K562 (cell line): Measurements from ENCODE around the gene VWA2. TPM values are rescaled to one million over a fixed set of nuclear protein-coding genes. Genes with fewer than 3 reads are reported as not detected.

Source experiments
- BMI1 ChIP-seq: fragments of 150-350 bp; IDR thresholded peaks from 2 replicates; pipeline ENCODE4 v1.6.1; 2014; ENCODE audit warnings: low read length
- BRF1 ChIP-seq: IDR thresholded peaks from 3 replicates; pipeline ENCODE4 v1.6.1; 2011; ENCODE audit warnings: borderline replicate concordance, mild to moderate bottlenecking; ENCODE audit not compliant: insufficient read length; ENCODE audit errors: extremely low read depth
- ILK ChIP-seq: fragments of 450-650 bp; IDR thresholded peaks from 2 replicates; pipeline ENCODE4 v1.6.1; 2016; ENCODE audit warnings: missing genetic modification characterization, low read depth, mild to moderate bottlenecking, missing compliant biosample characterization, moderate library complexity, borderline replicate concordance
- NCOA1 ChIP-seq: fragments of 450-650 bp; IDR thresholded peaks from 2 replicates; pipeline ENCODE4 v1.6.1; 2016; ENCODE audit warnings: low read depth
- NFE2 ChIP-seq: IDR thresholded peaks from 2 replicates; pipeline ENCODE4 v1.6.1; 2014; ENCODE audit warnings: antibody characterized with exemption, low read depth
- NONO ChIP-seq, 2 experiments: fragments of 200-400 bp in 1 of 2; fragments of 450-650 bp in 1 of 2; formaldehyde crosslinking in 1 of 2; IDR thresholded peaks; 2 replicates each; pipeline ENCODE4 v1.6.1; 2017; ENCODE audit warnings: low read depth in 2 of 2, mild to moderate bottlenecking in 2 of 2, moderate library complexity in 2 of 2, low read length in 1 of 2
- NR0B1 ChIP-seq: fragments of 450-650 bp; IDR thresholded peaks from one replicate; pipeline ENCODE4 v1.6.1; 2018; ENCODE audit warnings: mild to moderate bottlenecking, moderate library complexity; ENCODE audit not compliant: partially characterized antibody
- RBM15 ChIP-seq: fragments of 200-400 bp; formaldehyde crosslinking; IDR thresholded peaks from 2 replicates; pipeline ENCODE4 v1.6.1; 2018; ENCODE audit warnings: mild to moderate bottlenecking, low read length, moderate library complexity; ENCODE audit not compliant: insufficient read depth
- STAT6 ChIP-seq: sonication (generic); formaldehyde crosslinking; IDR thresholded peaks from 2 replicates; pipeline ENCODE4 v1.8.1; 2023; ENCODE audit warnings: mild to moderate bottlenecking, missing genetic modification reagents
- TSC22D4 ChIP-seq: fragments of 450-650 bp; IDR thresholded peaks from 2 replicates; pipeline ENCODE4 v1.6.1; 2016; ENCODE audit warnings: missing genetic modification characterization, missing biosample characterization, control low read depth
- ZMIZ1 ChIP-seq, 2 experiments: fragments of 150-350 bp in 1 of 2; IDR thresholded peaks; 2 replicates each; pipeline ENCODE4 v1.6.1; 2012 to 2016; ENCODE audit warnings: low read depth in 2 of 2, low read length in 2 of 2, mild to moderate bottlenecking in 1 of 2, moderate library complexity in 1 of 2
- ZNF12 ChIP-seq: sonication (generic); formaldehyde crosslinking; IDR thresholded peaks from 2 replicates; pipeline ENCODE4 v1.4.0; 2020; ENCODE audit warnings: mild to moderate bottlenecking, missing genetic modification reagents
- polyA plus RNA-seq, 8 experiments: library from polyadenylated mRNA; depleted of rRNA in 4 of 8; stranded (reverse) in 5 of 8; unstranded in 3 of 8; fragments of >200 nt; fragmentation: Nextera tagmentation in 2 of 8; fragmentation: Illumina TruSeq in 1 of 8; extraction: Ambion mirVana in 2 of 8; extraction: Trizol in 1 of 8; gene quantifications; 2 replicates each; pipeline versions ENCODE4 v1.2.1 to v1.2.3, GENCODE V29; 2011 to 2014; ENCODE audit warnings: inconsistent platforms in 1 of 8, missing spikeins in 1 of 8
- total RNA-seq, 7 experiments: library from RNA; depleted of rRNA in 6 of 7; stranded (reverse); fragments of >200 nt in 6 of 7; fragmentation: Illumina TruSeq in 2 of 7; extraction: Trizol in 2 of 7; gene quantifications; 2 replicates each; pipeline versions ENCODE4 v1.2.1 to v1.2.3, GENCODE V29; 2011 to 2021; ENCODE audit warnings: low replicate concordance in 1 of 7

VWA2 gene
- total and polyA plus RNA-seq, 9 of the 15 experiments (the other 6 are each of a cell fraction or from before 2014, with no cell fraction given): not detected

- TF ChIP-seq ZMIZ1 (IDR thresholded peaks at IDR 0.05; ENCODE audit: low read depth in 2 of 2, low read length in 2 of 2) (no peak), NFE2 (no peak), NONO (IDR thresholded peaks at IDR 0.05; ENCODE audit: low read depth in 2 of 2, low read length in 1 of 2) (no peak), STAT6 (CRISPR knock-in tag) (no peak), ZNF12 (CRISPR knock-in tag) (no peak), BRF1 (no peak), RBM15 (no peak), NCOA1 (no peak), BMI1 (no peak), ILK (tag) (no peak), NR0B1 (no peak), TSC22D4 (tag) (no peak)
These were observed 54.0 kb downstream of the VWA2 start (continued) for GRCh38 chr10:114293075-114293474.
